Renal cortex interstitium (tissue), 15 donors: Measurements from ENCODE around the gene C18orf54. TPM values are rescaled to one million over a fixed set of nuclear protein-coding genes. Genes with fewer than 3 reads are reported as not detected.
"Not testable (repeated sequence)": the region's sequence is repeated elsewhere in the genome, so short reads cannot be mapped to it uniquely, and the experiment has no call there.

Experiments
- DNase-seq, 11 donors: peaks; one replicate each; pipeline ENCODE4 v3.0.0-alpha.2; 2013; ENCODE audit warnings: low read depth in 9 of 11, low spot score in 4 of 11; ENCODE audit errors: extremely low read depth in 1 of 11
- long read RNA-seq, 16 experiments: transcript quantifications; one replicate each; lab custom pipeline, GENCODE V29; 2026
- polyA plus RNA-seq, 3 donors: library from polyadenylated mRNA; unstranded; fragments of 120-200 nt; gene quantifications; one replicate each; pipeline ENCODE4 v1.2.1, GENCODE V29; 2013; ENCODE audit not compliant: insufficient read length in 3 of 3

C18orf54 gene
- polyA plus RNA-seq = 10 to 100 TPM; 11.4 to 13.2 (median 12.8) TPM
- long read RNA-seq, donor 1 = 0 reads
- long read RNA-seq, donor 2 = 0 reads
- long read RNA-seq, donor 3, full-length matches to known transcripts = 1 of 1 reads
- long read RNA-seq, donor 3, partial matches to known transcripts = 0 of 1 reads
- long read RNA-seq, donor 3, other reads (novel, unspliced or antisense) = 0 of 1 reads
- long read RNA-seq, donor 4 = 0 reads
- long read RNA-seq, donor 5 = 0 reads
- long read RNA-seq, donor 6 = 0 reads
- long read RNA-seq, donor 7, full-length matches to known transcripts = 1 of 1 reads
- long read RNA-seq, donor 7, partial matches to known transcripts = 0 of 1 reads
- long read RNA-seq, donor 7, other reads (novel, unspliced or antisense) = 0 of 1 reads
- long read RNA-seq, donor 8 = 0 reads
- long read RNA-seq, donor 9 = 0 reads
- long read RNA-seq, donor 10, full-length matches to known transcripts = 2 of 8 reads
- long read RNA-seq, donor 10, partial matches to known transcripts = 6 of 8 reads
- long read RNA-seq, donor 10, other reads (novel, unspliced or antisense) = 0 of 8 reads
- long read RNA-seq, donor 11 = 0 reads
- long read RNA-seq, donor 12 = 0 reads
- long read RNA-seq, donor 13 = 0 reads
- long read RNA-seq, donor 14 = 0 reads
- long read RNA-seq, donor 15 = 0 reads
- long read RNA-seq, donor 16, full-length matches to known transcripts = 1 of 1 reads
- long read RNA-seq, donor 16, partial matches to known transcripts = 0 of 1 reads
- long read RNA-seq, donor 16, other reads (novel, unspliced or antisense) = 0 of 1 reads

DNA sequence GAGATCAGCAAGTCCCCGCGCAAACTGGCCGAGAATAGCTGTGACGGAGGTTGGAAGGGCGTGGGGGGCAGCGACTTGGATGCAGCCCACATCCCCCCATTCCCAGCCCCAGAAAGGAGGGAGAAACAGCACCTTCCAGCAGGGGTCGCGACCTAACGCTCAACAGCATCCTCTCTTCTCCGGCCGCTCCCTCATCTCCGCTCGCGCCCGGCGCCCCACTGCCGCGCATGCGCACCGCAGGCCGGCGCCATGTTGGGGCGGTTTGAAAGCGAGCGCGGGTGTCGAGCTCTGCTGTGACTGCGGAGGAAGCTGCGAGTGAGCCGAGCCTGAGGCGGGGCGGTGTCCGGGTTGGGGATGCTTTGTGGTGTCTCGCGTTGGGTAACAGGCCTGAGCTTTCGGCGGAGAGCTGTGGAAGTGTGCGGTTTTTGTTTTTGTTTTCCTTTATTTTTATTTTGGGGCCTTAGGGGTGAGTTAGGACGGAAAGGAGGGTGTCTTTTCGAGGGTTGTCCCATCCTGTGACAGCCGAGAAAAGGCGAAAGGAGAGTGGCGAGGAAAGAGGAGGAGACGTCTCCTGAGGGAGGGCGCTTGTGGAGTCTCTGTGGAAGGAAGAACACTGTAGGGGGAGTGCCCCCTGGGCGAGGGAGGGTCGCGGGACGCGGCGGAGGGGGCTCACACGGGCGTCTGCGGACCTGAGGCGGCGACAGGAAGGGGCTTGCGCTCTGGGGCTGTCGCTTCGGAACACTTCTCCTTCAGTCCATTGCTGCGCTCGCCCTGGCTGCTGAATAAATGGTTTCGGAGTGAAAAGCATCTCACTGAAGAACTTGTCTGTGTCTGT lies at the start of gene C18orf54, which contains the start of gene STARD6:
Gene C18orf54, plus strand, starts transcription at position 247 of the 835 bp plus-strand sequence. CDS start 2,667 bp downstream, outside the sequence.
Gene STARD6, minus strand, starts transcription at position 199 of the 835 bp plus-strand sequence. CDS start 3,285 bp downstream, outside the sequence.
- peak; percentile 73 to 88 (median 84) for DNase-seq

DNA sequence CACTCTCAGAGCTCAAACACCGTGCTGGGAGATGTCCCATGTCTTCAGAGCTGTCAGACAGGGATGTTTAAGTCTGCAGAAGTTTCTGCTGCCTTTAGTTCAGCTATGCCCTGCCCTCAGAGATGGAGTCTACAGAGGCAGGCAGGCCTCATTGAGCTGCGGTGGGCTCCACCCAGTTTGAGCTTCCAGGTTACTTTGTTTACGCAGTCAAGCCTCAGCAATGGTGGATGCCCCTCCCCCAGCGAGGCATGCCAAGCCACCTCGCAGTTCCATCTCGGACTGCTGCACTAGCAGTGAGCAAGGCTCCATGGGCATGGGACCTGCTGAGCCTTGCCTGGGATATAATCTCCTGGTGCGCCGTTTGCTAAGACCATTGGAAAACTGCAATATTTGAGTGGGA lies 48.1 kb upstream of the C18orf54 start:
- DNase-seq = not testable (repeated sequence)

DNA sequence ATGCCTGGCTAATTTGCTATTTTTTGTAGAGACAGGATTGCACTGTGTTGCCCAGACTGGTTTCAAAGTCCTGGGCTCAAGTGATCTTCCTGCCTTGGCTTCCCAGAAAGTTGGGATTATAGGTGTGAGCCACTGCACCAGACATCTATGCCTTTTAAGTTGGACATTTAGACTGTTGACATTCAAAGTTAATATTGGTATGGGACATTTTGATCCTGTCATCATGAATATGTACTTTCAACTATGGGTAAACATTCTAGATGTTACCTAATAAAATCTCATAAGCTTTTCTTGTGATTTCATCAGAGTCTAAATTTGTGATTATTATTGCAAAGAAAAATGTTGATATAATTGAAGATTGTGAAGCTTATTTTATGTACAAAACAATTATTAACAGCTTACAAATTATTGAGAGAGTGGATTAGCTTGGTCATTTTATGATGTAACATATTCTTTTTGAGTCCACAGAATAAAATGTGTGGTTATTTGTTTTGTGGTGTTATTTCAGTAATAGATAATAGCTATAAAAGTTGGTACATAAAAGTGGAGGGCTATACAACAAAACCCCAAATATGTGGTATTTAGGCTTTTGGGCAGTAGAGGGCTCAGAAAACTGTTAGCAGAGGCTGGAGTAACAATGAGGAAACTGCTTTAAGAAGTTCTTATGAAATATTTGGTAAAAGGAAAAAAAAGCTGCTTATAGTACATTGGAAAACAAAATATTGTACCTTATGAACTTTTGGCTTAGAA lies 41.5 kb upstream of the C18orf54 start:
- no peak for DNase-seq

- DNase-seq = no peak
These were observed 34.1 kb upstream of the C18orf54 start for GRCh38 chr18:54323561-54323960.

DNA sequence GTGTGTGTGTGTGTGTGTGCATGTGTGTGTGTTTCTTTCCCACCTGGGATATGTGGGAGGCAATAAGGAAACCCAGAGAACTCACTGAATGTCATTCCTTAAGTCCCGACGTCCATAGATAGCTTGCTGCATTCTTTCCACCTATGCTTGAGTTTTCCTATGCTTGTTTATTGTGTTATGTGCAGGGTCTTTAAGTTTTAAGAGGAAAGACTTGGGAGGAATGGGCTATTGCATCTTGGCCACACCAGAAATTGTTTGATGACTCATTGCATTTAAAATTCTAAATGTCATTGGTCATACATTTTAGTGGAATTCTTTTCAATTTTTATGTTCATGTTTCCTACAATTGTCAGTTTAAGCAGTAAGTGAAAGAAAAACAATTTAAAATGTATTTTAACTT lies 33.7 kb upstream of the C18orf54 start:
- no peak for DNase-seq

DNA sequence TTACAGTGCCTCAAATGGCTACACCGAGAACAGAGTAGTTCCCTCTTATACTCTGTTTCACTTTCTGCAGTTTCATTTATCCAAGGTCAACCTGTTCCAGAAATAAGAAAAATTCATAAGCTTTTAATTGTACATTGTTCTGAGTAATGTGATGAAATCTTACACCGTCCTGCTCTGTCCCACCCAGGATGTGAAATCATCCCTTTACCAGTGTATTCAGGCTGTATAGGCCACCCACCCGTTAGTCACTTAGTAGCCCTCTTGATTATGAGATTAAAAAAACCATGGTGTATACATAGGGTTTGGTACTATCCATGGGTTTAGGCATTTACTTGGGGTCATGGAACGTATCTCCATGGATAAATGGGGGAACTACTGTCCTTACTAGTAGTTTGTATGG lies 29.9 kb upstream of the C18orf54 start:
- no peak for DNase-seq

DNA sequence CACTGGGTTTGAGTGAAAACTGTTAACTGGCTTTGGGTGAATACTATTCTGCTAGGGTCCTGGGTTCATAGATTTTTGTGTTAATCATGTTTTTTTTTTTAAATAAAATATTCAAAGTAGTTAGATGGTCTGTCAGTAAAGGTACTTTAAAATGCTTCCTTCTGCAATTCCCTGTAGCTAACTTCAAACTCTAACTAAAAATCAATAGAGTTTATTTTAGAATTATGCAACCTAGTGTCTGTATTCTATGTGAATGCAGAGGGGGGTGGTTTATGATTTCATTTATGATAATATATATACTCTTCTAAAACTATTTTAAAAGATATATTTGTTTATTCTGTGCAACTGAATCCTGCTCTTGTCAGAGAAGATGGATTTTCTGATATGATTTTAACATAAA lies 27.9 kb upstream of the C18orf54 start:
- no peak for DNase-seq

DNA sequence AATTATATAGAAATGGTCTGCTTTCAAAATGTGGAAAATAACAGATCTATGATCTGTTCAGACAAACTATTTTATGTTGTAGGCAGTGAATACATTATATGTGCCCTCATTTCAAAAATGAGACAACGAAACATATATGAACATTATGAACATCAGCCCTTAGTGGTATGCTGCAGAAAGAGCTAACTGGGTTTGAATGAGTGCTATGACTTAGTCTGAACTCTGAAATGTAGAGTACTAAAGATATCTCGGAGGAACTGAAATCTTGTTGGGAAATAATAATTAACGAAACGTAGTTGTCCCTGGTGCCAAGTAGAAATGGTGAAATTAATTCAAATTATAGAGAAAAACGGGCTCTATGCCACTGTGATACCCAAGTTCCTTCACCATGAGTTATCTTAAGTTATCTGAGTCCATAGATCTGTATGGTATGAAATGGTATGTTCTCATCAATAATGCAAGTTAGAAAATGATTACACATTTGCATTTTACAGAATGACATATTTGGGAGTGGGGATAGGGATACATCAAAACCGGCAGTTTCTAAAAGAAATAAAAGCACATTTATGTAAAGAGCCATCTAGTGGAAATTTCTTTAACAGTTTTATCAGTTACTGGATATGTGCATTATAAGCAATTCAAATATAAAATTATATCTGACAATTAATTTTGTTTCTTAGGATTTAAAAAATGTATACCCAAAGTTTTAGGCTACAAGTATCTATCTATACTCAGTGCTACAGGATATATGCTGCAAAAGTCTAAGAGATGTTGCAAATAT lies 26.7 kb upstream of the C18orf54 start:
- no peak for DNase-seq

DNA sequence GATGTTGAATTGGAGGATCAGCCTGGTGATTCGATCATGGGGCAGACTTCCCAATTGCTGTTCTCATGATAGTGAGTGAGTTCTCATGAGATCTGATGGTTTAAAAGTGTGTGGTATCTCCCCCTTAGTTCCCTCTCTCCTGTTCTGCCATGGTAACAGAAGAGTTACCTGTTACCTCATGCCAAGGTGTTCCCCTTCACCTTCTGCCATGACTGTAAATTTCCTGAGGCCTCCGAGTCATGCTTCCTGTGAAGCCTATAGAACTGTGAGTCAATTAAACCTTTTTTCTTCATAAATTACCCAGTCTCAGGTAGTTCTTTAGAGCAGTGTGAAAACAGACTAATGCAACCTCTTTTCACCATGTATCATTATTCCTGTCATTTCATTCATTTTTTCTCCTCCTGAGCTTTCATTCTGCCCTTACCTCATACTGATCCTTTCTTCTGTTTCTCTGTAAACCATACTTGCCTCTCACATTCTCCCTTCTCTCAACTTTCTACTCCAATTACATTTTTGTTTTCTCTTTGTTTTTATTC lies 22.0 kb upstream of the C18orf54 start:
- no peak for DNase-seq

- DNase-seq = no peak
These were observed 19.5 kb upstream of the C18orf54 start for GRCh38 chr18:54338230-54338629.

GRCh38 chr18:54351186-54351585 lies 6.5 kb upstream of the C18orf54 start:
- no peak for DNase-seq

DNA sequence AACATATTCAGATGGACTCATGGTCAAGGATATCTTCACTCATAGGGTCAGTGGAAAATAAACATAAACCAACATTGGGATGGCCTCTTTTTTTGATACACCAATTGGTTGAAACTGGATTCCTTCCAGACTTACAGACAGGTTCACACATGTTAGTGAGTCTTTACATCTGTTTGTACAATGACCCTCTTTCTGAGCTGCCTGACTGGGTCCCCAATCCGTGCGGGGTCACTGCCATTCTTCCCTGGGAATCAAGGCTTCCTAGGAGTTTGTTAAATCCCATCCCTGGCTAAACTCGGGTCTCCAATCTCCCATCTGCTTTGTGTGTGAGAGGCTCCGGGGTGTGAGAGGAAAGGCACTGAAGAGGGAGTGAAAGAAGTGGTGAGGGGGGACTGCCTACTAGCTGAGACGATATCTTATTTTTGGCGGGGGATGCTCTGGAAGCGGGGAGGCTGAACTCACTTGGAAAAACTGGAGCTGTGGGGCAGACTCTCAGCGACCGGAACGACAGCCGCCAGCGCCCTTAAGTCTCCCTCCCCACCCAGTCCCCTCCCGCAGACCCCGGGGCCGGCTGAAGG lies 535 bp upstream of the C18orf54 start:
- peak in 7 of 11 donors; percentile 1 to 17 (median 9) for DNase-seq

DNA sequence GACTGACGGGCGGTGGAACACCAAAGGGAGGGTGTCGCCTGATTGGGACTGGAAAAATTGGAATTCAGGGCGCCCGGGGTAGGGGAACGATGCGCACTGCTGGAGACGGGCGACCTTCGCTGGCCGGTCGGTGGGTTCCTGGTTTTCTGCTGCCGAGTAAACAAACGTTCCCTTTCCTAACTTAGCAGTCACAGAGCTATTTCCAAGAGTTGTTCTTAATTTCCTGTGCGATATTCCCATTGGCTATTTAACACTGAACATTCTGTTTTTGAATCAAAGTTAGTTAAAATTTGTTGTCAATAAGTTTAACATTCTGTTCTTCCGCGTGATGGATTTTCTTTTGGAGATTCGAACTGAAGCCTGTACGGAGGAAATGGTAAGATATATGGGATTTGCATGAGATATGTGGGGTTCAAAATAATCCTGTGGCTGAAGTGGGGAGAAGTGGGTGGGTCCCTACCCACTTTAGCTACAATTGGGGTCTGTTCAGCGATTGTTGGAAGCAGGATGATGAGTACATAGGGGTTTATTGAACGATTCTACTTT lies 862 bp downstream of the C18orf54 start:
- DNase-seq = peak in 8 of 11 donors; percentile 7 to 35 (median 23)

GRCh38 chr18:54359233-54359632 lies 1.5 kb downstream of the C18orf54 start:
- peak in 3 of 11 donors; percentile 1 to 6 (median 3) for DNase-seq

DNA sequence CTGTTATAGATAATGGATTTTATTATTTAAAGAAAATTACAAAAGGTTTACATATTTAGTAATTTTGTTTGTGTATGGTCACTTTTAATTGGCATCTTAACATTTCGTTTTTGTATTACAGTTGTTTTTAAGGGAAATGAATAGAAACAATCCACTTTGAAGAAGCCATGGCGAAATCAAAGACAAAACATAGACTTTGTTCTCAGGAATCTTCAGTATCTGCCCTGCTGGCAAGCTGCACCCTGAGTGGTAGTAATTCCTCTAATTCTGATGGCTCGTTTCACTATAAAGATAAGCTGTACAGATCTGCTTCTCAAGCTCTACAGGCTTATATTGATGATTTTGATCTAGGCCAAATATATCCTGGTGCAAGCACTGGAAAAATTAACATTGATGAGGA lies 2.7 kb downstream of the C18orf54 start:
- DNase-seq = no peak

GRCh38 chr18:54378057-54378456 lies 20.4 kb downstream of the C18orf54 start:
- no peak for DNase-seq

DNA sequence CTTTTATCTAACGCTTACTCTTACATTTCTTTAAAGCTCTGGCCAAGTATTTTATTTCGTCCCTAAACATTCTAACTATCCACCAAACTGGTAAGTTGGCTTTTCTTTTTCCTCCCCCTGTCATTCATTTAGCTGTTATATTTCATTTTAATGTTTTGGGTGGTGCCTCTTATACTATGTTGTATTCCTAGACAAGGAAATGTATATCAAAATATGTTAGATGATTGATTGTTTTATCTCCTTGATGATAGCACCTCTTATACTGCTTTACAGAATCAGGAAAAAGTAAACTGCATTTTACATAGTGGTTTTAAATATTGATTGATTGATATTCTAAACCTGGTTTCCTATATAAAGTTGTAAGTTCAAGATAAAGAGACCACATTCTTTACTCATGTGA lies 23.9 kb downstream of the C18orf54 start:
- DNase-seq = no peak
